Astrocyte (in vitro differentiated cells and primary cell): Measurements from ENCODE around the gene PTPRM. TPM values are rescaled to one million over a fixed set of nuclear protein-coding genes. Genes with fewer than 3 reads are reported as not detected.

Experiments used
- DNase-seq: peaks from one replicate; pipeline ENCODE4 v3.0.0-alpha.2; 2010; ENCODE audit warnings: low read depth
- FAIRE-seq: peaks from 2 replicates; lab custom pipeline; 2011; peaks lifted over from hg19 to GRCh38; lab: Jason Lieb, UNC
- H2AFZ ChIP-seq: 2 replicates; pipeline ENCODE4 v1.6.0; 2012; ENCODE audit warnings: low read depth, low read length, inconsistent platforms
- H3K27ac ChIP-seq: 2 replicates; pipeline ENCODE4 v1.5.1; 2011; ENCODE audit warnings: low read depth, low read length, inconsistent platforms
- H3K27me3 ChIP-seq: 2 replicates; pipeline ENCODE4 v1.6.0; 2011; ENCODE audit warnings: low read length, inconsistent platforms; ENCODE audit not compliant: insufficient read depth
- H3K36me3 ChIP-seq: 2 replicates; pipeline ENCODE4 v1.5.1; 2011; ENCODE audit warnings: low read length, inconsistent platforms; ENCODE audit not compliant: insufficient read depth
- H3K4me1 ChIP-seq: 2 replicates; pipeline ENCODE4 v1.5.1; 2011; ENCODE audit warnings: low read length, inconsistent platforms; ENCODE audit not compliant: insufficient read depth
- H3K4me2 ChIP-seq: 2 replicates; pipeline ENCODE4 v1.6.0; 2012; ENCODE audit warnings: low read length, inconsistent platforms
- H3K4me3 ChIP-seq: 2 replicates; pipeline ENCODE4 v1.5.1; 2011; ENCODE audit warnings: low read depth, mild to moderate bottlenecking, low read length, inconsistent platforms; ENCODE audit not compliant: insufficient read depth
- H3K79me2 ChIP-seq: 2 replicates; pipeline ENCODE4 v1.6.0; 2012; ENCODE audit warnings: mild to moderate bottlenecking, low read length, inconsistent platforms; ENCODE audit not compliant: insufficient read depth
- H3K9ac ChIP-seq: 2 replicates; pipeline ENCODE4 v1.6.0; 2012; ENCODE audit warnings: mild to moderate bottlenecking, low read length, inconsistent platforms
- H3K9me3 ChIP-seq: 2 replicates; pipeline ENCODE4 v1.5.1; 2012; ENCODE audit warnings: low read depth, mild to moderate bottlenecking, low read length, inconsistent platforms; ENCODE audit not compliant: insufficient read depth
- H4K20me1 ChIP-seq: 2 replicates; pipeline ENCODE4 v1.6.0; 2012; ENCODE audit warnings: low read length, inconsistent platforms; ENCODE audit not compliant: insufficient read depth
- H3K27ac Mint-ChIP-seq: one replicate; pipeline ENCODE4 v1.8.0; 2021; ENCODE audit warnings: mild to moderate bottlenecking, mixed read lengths; ENCODE audit not compliant: unreplicated experiment
- H3K27me3 Mint-ChIP-seq: one replicate; pipeline ENCODE4 v1.8.0; 2021; ENCODE audit warnings: low read depth, mixed read lengths; ENCODE audit not compliant: unreplicated experiment
- H3K36me3 Mint-ChIP-seq: one replicate; pipeline ENCODE4 v1.8.0; 2021; ENCODE audit warnings: low read depth, mixed read lengths; ENCODE audit not compliant: unreplicated experiment
- H3K4me1 Mint-ChIP-seq: one replicate; pipeline ENCODE4 v1.8.0; 2021; ENCODE audit warnings: low read depth, mixed read lengths; ENCODE audit not compliant: unreplicated experiment
- H3K4me3 Mint-ChIP-seq: one replicate; pipeline ENCODE4 v1.8.0; 2021; ENCODE audit warnings: mild to moderate bottlenecking, moderate library complexity, mixed read lengths; ENCODE audit not compliant: unreplicated experiment
- H3K9me3 Mint-ChIP-seq: one replicate; pipeline ENCODE4 v1.8.0; 2021; ENCODE audit warnings: mild to moderate bottlenecking, mixed read lengths; ENCODE audit not compliant: unreplicated experiment
- CTCF ChIP-seq: IDR thresholded peaks from 2 replicates; pipeline ENCODE4 v1.5.1; 2011; ENCODE audit warnings: low read depth, mild to moderate bottlenecking, inconsistent platforms, low read length, moderate library complexity; ENCODE audit not compliant: insufficient read depth
- EZH2 ChIP-seq: IDR thresholded peaks from 2 replicates; pipeline ENCODE4 v1.6.1; 2012; ENCODE audit warnings: mild to moderate bottlenecking, low read length, inconsistent platforms; ENCODE audit not compliant: insufficient read depth
- total RNA-seq: library from RNA; stranded (reverse); gene quantifications from 2 replicates; pipeline ENCODE4 v1.2.1, GENCODE V29; 2021

PTPRM gene
- total RNA-seq, 1 donor from 2014 or later = 59.6 TPM

GRCh38 chr18:8163286-8163959 is 596.3 kb downstream of the PTPRM start:
- Histone ChIP-seq H3K4me3 (no peak overlapping the region), H3K27me3 (no peaks in the 10 kb centered on the region), H3K79me2 (no peaks in the 10 kb centered on the region), H3K4me1 (no peaks in the 10 kb centered on the region), H2AFZ (no peak overlapping the region), H4K20me1 (no peaks in the 10 kb centered on the region), H3K9ac (no peak overlapping the region), H3K27ac (no peak overlapping the region), H3K9me3 (no peaks in the 10 kb centered on the region), H3K4me2 (no peak overlapping the region), H3K36me3 (no peaks in the 10 kb centered on the region)
- H3K36me3 Mint-ChIP-seq = peaks cover 6% of the 10 kb centered on the region
- no peaks in the 10 kb centered on the region for H3K9me3 Mint-ChIP-seq
- H3K4me1 Mint-ChIP-seq = no peaks in the 10 kb centered on the region
- no peak overlapping the region for H3K27ac Mint-ChIP-seq
- FAIRE-seq = no peak
- no peak overlapping the region for H3K4me3 Mint-ChIP-seq
- TF ChIP-seq EZH2 (no peak), CTCF (no peak)
- no peak for DNase-seq
- peaks cover 2% of the 10 kb centered on the region for H3K27me3 Mint-ChIP-seq

- Histone ChIP-seq H3K27ac (no peak overlapping the region), H3K36me3 (no peaks in the 10 kb centered on the region), H3K4me3 (no peak overlapping the region), H3K9me3 (no peaks in the 10 kb centered on the region), H2AFZ (no peak overlapping the region), H3K4me1 (no peaks in the 10 kb centered on the region), H4K20me1 (no peaks in the 10 kb centered on the region), H3K4me2 (no peak overlapping the region), H3K79me2 (no peaks in the 10 kb centered on the region), H3K9ac (no peak overlapping the region), H3K27me3 (no peaks in the 10 kb centered on the region)
- no peak for TF ChIP-seq EZH2
- TF ChIP-seq CTCF = no peak
- no peak overlapping the region for H3K27ac Mint-ChIP-seq
- no peak for DNase-seq
- H3K36me3 Mint-ChIP-seq = peaks cover 4% of the 10 kb centered on the region
- peaks cover 1% of the 10 kb centered on the region for H3K4me1 Mint-ChIP-seq
- H3K27me3 Mint-ChIP-seq = peaks cover 2% of the 10 kb centered on the region
- no peak for FAIRE-seq
- H3K4me3 Mint-ChIP-seq = no peak overlapping the region
- H3K9me3 Mint-ChIP-seq = no peaks in the 10 kb centered on the region
Measured at GRCh38 chr18:8165095-8165494, 598.0 kb downstream of the PTPRM start.

GRCh38 chr18:8167026-8167425 is 599.9 kb downstream of the PTPRM start:
- Histone ChIP-seq H3K27ac (no peak overlapping the region), H3K36me3 (no peaks in the 10 kb centered on the region), H3K4me2 (no peak overlapping the region), H3K79me2 (no peaks in the 10 kb centered on the region), H4K20me1 (no peaks in the 10 kb centered on the region), H3K4me1 (no peaks in the 10 kb centered on the region), H2AFZ (no peak overlapping the region), H3K9ac (no peak overlapping the region), H3K27me3 (no peaks in the 10 kb centered on the region), H3K4me3 (no peak overlapping the region), H3K9me3 (no peaks in the 10 kb centered on the region)
- no peak for FAIRE-seq
- Mint-ChIP-seq H3K9me3 (no peaks in the 10 kb centered on the region), H3K27ac (no peak overlapping the region), H3K4me3 (no peak overlapping the region), H3K4me1 (peaks cover 1% of the 10 kb centered on the region), H3K27me3 (peaks cover 2% of the 10 kb centered on the region), H3K36me3 (peaks cover 4% of the 10 kb centered on the region)
- no peak for TF ChIP-seq EZH2
- TF ChIP-seq CTCF = no peak
- DNase-seq = no peak
